CD8-positive, alpha-beta memory T cell (primary cell): Measurements from ENCODE around the gene COG8. TPM values are rescaled to one million over a fixed set of nuclear protein-coding genes. Genes with fewer than 3 reads are reported as not detected.

Source experiments
- CTCF ChIA-PET: fragments of 350-600 bp; sonication (Branson Sonifier 250); formaldehyde crosslinking; loops from one replicate; lab custom pipeline; 2021; ENCODE audit warnings: antibody characterized with exemption; lab: Charles Lee
- POLR2A ChIA-PET: fragments of 350-600 bp; sonication (Branson Sonifier 250); formaldehyde crosslinking; loops from one replicate; lab custom pipeline; 2021; ENCODE audit warnings: antibody characterized with exemption; lab: Charles Lee
- DNase-seq, 5 donors: peaks; one replicate each; pipeline versions ENCODE4 v3.0.0 to v3.0.0-alpha.2; 2020 to 2022; ENCODE audit warnings: mixed read lengths in 1 of 5
- H3K27ac ChIP-seq: one replicate; pipeline ENCODE4 v1.7.0; 2013; ENCODE audit warnings: low read depth, mild to moderate bottlenecking, low read length, moderate library complexity
- H3K27me3 ChIP-seq: 2 replicates; pipeline ENCODE4 v1.7.0; 2013; ENCODE audit warnings: low read length, mild to moderate bottlenecking; ENCODE audit not compliant: insufficient read depth, poor library complexity, severe bottlenecking
- H3K36me3 ChIP-seq: 2 replicates; pipeline ENCODE4 v1.7.0; 2013; ENCODE audit warnings: mild to moderate bottlenecking, low read length, moderate library complexity; ENCODE audit not compliant: insufficient read depth
- H3K4me1 ChIP-seq: 2 replicates; pipeline ENCODE4 v1.7.0; 2013; ENCODE audit warnings: mild to moderate bottlenecking, low read length, moderate library complexity; ENCODE audit not compliant: insufficient read depth
- H3K4me3 ChIP-seq: 2 replicates; pipeline ENCODE4 v1.7.0; 2013; ENCODE audit warnings: mild to moderate bottlenecking, low read length
- H3K9me3 ChIP-seq: 2 replicates; pipeline ENCODE4 v1.7.0; 2013; ENCODE audit warnings: mild to moderate bottlenecking, low read length
- H3K27ac Mint-ChIP-seq, 8 donors: one replicate each; pipeline ENCODE4 v1.8.0; 2020 to 2021; ENCODE audit warnings: mixed read lengths in 8 of 8, mild to moderate bottlenecking in 6 of 8, inconsistent platforms in 3 of 8, moderate library complexity in 3 of 8
- H3K27me3 Mint-ChIP-seq, 2 donors: one replicate each; pipeline ENCODE4 v1.8.0; 2020 to 2021; ENCODE audit warnings: mixed read lengths in 2 of 2, mild to moderate bottlenecking in 1 of 2, moderate library complexity in 1 of 2
- H3K36me3 Mint-ChIP-seq, 3 donors: one replicate each; pipeline ENCODE4 v1.8.0; 2020 to 2021; ENCODE audit warnings: mixed read lengths in 3 of 3, inconsistent platforms in 1 of 3, mild to moderate bottlenecking in 1 of 3
- H3K4me1 Mint-ChIP-seq, 3 donors: one replicate each; pipeline ENCODE4 v1.8.0; 2020 to 2021; ENCODE audit warnings: mixed read lengths in 3 of 3, inconsistent platforms in 1 of 3, mild to moderate bottlenecking in 1 of 3
- H3K4me3 Mint-ChIP-seq, 7 donors: one replicate each; pipeline ENCODE4 v1.8.0; 2020 to 2021; ENCODE audit warnings: mixed read lengths in 7 of 7, mild to moderate bottlenecking in 6 of 7, moderate library complexity in 4 of 7, inconsistent platforms in 2 of 7
- H3K9me3 Mint-ChIP-seq, 5 donors: one replicate each; pipeline ENCODE4 v1.8.0; 2020 to 2022; ENCODE audit warnings: mixed read lengths in 5 of 5, mild to moderate bottlenecking in 3 of 5, moderate library complexity in 2 of 5, inconsistent platforms in 1 of 5
- polyA plus RNA-seq: library from polyadenylated mRNA; unstranded; fragments of 300-500 nt; fragmentation: Illumina TruSeq; gene quantifications from one replicate; pipeline ENCODE4 v1.2.3, GENCODE V29; 2021
- total RNA-seq, 2 experiments: library from RNA; stranded (reverse); gene quantifications; one replicate each; pipeline ENCODE4 v1.2.3, GENCODE V29; 2021

COG8 gene
- total and polyA plus RNA-seq, 3 experiments from 2014 or later, result 38.1 to 42.3 (median 40.0) TPM

DNA sequence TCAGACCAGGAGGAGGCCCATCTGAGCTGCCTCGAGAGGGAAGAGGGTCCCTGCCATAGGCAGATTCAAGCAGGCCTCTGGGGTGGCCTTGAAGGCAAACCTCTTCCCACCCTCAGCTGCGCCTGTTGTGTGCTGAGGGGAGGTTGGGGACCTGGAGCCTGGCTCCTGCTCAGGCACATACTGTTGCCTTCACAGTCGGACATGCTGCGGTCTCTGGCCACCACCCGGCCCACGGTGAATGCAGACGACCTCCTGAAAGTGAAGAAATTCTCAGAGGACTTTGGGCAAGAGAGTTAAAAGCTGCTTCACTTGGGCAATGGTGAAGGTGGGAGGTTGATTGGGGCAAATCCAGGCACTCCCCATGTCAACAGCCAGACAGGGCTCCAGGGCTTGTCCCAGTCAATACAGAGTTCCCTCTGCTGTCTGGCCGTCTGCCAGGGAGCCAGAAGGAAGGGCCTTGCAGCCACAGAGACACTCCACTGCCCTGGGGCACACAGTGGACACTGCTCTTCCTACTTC is 15.3 kb downstream of the COG8 start:
- Histone ChIP-seq H3K4me3 (no peak overlapping the region), H3K36me3 (peaks cover 32% of the 10 kb centered on the region)
- DNase-seq, result no peak

DNA sequence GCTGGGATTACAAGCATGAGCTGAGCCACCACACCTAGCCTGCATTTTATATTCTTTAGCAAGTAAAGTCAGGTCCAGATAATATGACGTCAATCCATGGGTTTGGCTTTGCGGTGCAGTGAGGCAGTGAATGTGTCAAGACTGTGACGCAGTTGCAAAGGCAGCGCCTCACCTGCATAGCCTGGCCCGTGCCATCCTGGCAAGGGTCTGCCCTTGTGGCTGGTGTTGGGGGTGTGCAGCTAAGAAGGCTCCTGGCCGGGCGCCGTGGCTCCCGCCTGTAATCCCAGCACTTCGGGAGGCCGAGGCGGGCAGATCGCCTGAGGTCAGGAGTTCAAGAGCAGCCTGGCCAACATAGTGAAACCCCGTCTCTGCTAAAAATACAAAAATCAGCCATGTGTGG is 15.9 kb downstream of the COG8 start:
- Mint-ChIP-seq H3K27me3 (no peaks in the 10 kb centered on the region), H3K9me3 (no peaks in the 10 kb centered on the region), H3K4me1 (peaks cover 21 to 39% (median 22%) of the 10 kb centered on the region in 3 donors), H3K4me3 (no peak overlapping the region), H3K27ac (peak overlapping the region in 1 of 8 donors; percentile 26), H3K36me3 (peaks cover 4 to 90% (median 7%) of the 10 kb centered on the region in 3 donors)
- no peak for DNase-seq
- Histone ChIP-seq H3K9me3 (no peaks in the 10 kb centered on the region), H3K27me3 (no peaks in the 10 kb centered on the region), H3K4me1 (peaks cover 25% of the 10 kb centered on the region), H3K36me3 (peaks cover 39% of the 10 kb centered on the region), H3K27ac (no peak overlapping the region), H3K4me3 (no peak overlapping the region)
- CTCF ChIA-PET, result no interaction called here
- POLR2A ChIA-PET, result interaction anchor here (0.6 kb wide), 1 partner anchor 14 kb away, joined by 5 read pairs; no protein-coding TSS in a partner anchor

More for the DNA sequence above, 15.3 kb downstream of the COG8 start:
- Histone ChIP-seq H3K4me1 (peaks cover 31% of the 10 kb centered on the region), H3K27me3 (no peaks in the 10 kb centered on the region), H3K27ac (no peak overlapping the region), H3K9me3 (no peaks in the 10 kb centered on the region)
- Mint-ChIP-seq H3K4me1 (peaks cover 26 to 46% (median 29%) of the 10 kb centered on the region in 3 donors), H3K4me3 (no peak overlapping the region), H3K27me3 (no peaks in the 10 kb centered on the region), H3K9me3 (no peaks in the 10 kb centered on the region), H3K36me3 (peaks cover 4 to 90% (median 7%) of the 10 kb centered on the region in 3 donors), H3K27ac (peak overlapping the region in 1 of 8 donors; percentile 54)
- POLR2A ChIA-PET, result interaction anchor here (0.7 kb wide), 1 partner anchor 145 kb away, joined by 4 read pairs; no protein-coding TSS in a partner anchor
- CTCF ChIA-PET, result no interaction called here

DNA sequence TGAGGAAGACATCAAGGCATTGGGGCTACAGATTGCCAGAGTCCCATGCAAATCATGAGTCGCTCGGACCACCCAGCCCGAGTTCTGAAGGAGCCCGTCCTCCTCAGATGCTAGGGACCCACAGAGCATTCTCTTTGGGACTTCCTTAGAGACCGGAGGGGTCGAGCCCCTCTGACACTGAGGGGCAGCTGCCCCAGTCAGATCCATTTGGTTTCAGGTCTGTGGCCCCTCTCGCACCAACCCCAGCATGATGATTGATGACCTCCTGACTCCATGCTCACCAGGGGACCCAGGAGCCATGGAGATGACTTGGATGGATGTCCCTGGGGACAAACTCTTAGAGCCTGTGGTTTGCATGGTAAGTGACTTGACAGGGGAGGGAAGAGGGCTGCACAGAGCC is 17.0 kb downstream of the COG8 start:
- CTCF ChIA-PET, result no interaction called here
- Mint-ChIP-seq H3K4me3 (no peak overlapping the region), H3K27me3 (no peaks in the 10 kb centered on the region), H3K36me3 (peaks cover 4 to 91% (median 7%) of the 10 kb centered on the region in 3 donors), H3K4me1 (peaks cover 16 to 30% (median 16%) of the 10 kb centered on the region in 3 donors), H3K27ac (peak overlapping the region in 2 of 8 donors; percentile 36 to 78), H3K9me3 (no peaks in the 10 kb centered on the region)
- POLR2A ChIA-PET, result interaction anchor here (0.6 kb wide), 1 partner anchor 271 kb away, joined by 4 read pairs; no protein-coding TSS in a partner anchor
- no peak overlapping the region for H3K4me3 ChIP-seq
- H3K27me3 ChIP-seq, result no peaks in the 10 kb centered on the region
- peaks cover 45% of the 10 kb centered on the region for H3K36me3 ChIP-seq
- DNase-seq, result no peak
- H3K4me1 ChIP-seq, result peaks cover 16% of the 10 kb centered on the region
- H3K9me3 ChIP-seq, result no peaks in the 10 kb centered on the region
- no peak overlapping the region for H3K27ac ChIP-seq

DNA sequence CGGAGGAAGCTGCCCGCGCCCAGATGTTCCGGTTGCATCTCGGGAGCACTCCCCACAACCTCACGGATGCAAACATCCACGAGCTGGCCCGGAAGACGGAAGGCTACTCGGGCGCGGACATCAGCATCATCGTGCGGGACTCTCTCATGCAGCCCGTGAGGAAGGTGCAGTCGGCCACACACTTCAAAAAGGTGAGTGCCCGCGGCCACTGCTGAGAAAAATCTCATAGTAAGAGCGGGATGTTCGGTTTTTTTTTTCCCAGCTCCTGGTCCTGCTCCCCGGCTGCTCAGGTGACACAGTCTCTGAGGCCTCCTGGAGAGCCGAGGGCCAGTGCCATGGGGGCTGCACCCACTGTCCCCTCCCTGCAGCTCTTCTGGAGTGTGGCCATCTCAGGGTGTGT is 18.3 kb downstream of the COG8 start:
- no peaks in the 10 kb centered on the region for H3K27me3 Mint-ChIP-seq
- POLR2A ChIA-PET, result no interaction called here
- peak overlapping the region in 2 of 8 donors; percentile 17 to 54 for H3K27ac Mint-ChIP-seq
- Histone ChIP-seq H3K4me3 (no peak overlapping the region), H3K4me1 (peaks cover 4% of the 10 kb centered on the region), H3K27me3 (no peaks in the 10 kb centered on the region), H3K9me3 (no peaks in the 10 kb centered on the region), H3K36me3 (peaks cover 57% of the 10 kb centered on the region), H3K27ac (no peak overlapping the region)
- no peaks in the 10 kb centered on the region for H3K9me3 Mint-ChIP-seq
- no peak for DNase-seq
- CTCF ChIA-PET, result no interaction called here
- no peak overlapping the region for H3K4me3 Mint-ChIP-seq
- peaks cover 5 to 17% (median 9%) of the 10 kb centered on the region in 3 donors for H3K4me1 Mint-ChIP-seq
- peaks cover 4 to 93% (median 8%) of the 10 kb centered on the region in 3 donors for H3K36me3 Mint-ChIP-seq

DNA sequence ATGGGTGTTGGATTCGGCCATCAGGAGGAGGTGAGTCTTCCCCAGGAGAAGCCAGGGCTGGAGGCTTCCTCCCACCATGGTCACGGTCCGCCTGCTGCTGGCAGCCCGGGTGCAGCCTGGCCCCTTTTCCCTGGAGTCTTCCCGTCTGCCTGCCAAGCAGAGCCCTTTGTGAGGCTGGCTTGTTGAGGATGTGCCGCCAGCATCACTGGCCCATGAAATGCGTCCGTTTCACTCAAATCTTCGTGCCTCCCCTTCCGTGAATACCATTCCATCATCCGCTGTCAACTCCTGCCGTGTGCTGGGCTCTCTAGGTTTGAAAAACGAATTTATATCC is 18.7 kb downstream of the COG8 start:
- H3K27me3 Mint-ChIP-seq, result no peaks in the 10 kb centered on the region
- peaks cover 4 to 93% (median 9%) of the 10 kb centered on the region in 3 donors for H3K36me3 Mint-ChIP-seq
- POLR2A ChIA-PET, result no interaction called here
- Histone ChIP-seq H3K36me3 (peaks cover 61% of the 10 kb centered on the region), H3K9me3 (no peaks in the 10 kb centered on the region), H3K4me3 (no peak overlapping the region), H3K27me3 (no peaks in the 10 kb centered on the region), H3K4me1 (no peaks in the 10 kb centered on the region), H3K27ac (no peak overlapping the region)
- CTCF ChIA-PET, result no interaction called here
- no peak overlapping the region for H3K4me3 Mint-ChIP-seq
- no peak for DNase-seq
- no peaks in the 10 kb centered on the region for H3K9me3 Mint-ChIP-seq
- peak overlapping the region in 1 of 8 donors; percentile 60 for H3K27ac Mint-ChIP-seq
- H3K4me1 Mint-ChIP-seq, result peaks cover 1 to 14% (median 6%) of the 10 kb centered on the region in 3 donors

DNA sequence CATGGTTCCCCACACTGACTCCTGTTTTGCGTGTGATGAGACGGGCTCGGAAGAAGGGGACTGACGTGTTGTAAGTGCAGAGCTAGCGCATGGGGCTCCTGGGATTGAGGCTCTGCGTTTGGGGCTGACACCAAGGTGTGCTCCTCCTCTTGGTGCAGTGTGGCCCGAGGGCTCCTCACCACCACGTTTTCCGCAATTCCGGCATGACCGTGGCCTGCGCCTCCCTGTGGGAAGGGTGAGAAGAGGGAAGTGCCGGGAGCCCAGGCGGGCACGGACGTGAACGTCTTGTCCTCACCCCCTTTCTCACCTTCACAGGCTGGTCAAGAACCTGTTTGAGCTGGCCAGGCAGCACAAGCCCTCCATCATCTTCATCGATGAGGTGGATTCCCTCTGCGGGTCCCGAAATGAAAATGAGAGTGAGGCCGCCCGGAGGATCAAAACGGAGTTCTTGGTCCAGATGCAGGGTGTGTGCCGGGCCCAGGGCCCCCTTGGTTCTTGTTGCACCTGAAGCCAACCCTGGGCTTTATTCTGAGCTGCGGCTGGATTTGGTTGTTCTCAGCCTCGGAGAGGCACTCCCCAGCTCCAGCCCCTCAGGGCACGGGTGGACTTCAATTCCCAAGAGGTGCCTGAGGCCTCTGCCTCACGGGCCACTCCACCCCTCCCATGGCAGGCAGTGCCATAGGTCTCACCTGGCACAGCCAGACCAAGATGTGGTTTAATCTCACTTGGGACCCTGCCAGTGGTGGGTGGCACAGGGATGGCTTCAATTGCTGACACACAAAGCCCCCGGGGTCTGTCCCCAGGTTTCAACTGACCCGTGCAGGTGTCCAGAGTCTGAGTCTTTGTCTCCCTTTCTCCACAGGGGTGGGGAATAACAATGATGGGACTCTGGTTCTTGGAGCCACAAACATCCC is 19.3 kb downstream of the COG8 start:
- H3K4me3 Mint-ChIP-seq, result no peak overlapping the region
- no peaks in the 10 kb centered on the region for H3K27me3 Mint-ChIP-seq
- Histone ChIP-seq H3K4me1 (no peaks in the 10 kb centered on the region), H3K36me3 (peaks cover 63% of the 10 kb centered on the region), H3K9me3 (no peaks in the 10 kb centered on the region), H3K27me3 (no peaks in the 10 kb centered on the region), H3K27ac (no peak overlapping the region), H3K4me3 (no peak overlapping the region)
- peak overlapping the region in 2 of 8 donors; percentile 40 to 48 for H3K27ac Mint-ChIP-seq
- no peaks in the 10 kb centered on the region for H3K9me3 Mint-ChIP-seq
- peaks cover 0 to 11% (median 4%) of the 10 kb centered on the region in 3 donors for H3K4me1 Mint-ChIP-seq
- no peak for DNase-seq
- POLR2A ChIA-PET, result no interaction called here
- H3K36me3 Mint-ChIP-seq, result peaks cover 4 to 93% (median 11%) of the 10 kb centered on the region in 3 donors
- CTCF ChIA-PET, result no interaction called here

DNA sequence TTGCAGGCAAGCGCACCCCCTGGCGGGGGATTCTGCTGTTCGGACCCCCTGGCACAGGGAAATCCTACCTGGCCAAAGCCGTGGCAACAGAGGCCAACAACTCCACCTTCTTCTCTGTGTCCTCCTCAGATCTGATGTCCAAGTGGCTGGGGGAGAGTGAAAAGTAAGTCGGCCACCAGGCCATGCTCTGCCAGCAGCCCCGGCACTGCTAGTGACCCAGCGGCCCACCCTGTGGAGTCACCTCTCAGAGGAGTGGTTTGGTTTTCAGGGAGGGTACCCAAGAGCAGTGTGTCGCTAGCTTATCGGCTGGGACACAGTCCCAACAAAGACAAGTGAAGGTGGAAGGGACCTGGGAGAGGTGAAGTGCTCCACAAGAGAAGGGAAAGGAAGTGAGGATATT is 20.0 kb downstream of the COG8 start:
- Mint-ChIP-seq H3K4me1 (peaks cover 1 to 14% (median 3%) of the 10 kb centered on the region in 3 donors), H3K4me3 (no peak overlapping the region), H3K36me3 (peaks cover 4 to 91% (median 11%) of the 10 kb centered on the region in 3 donors), H3K27ac (peak overlapping the region in 2 of 8 donors; percentile 40 to 48), H3K27me3 (no peaks in the 10 kb centered on the region), H3K9me3 (no peaks in the 10 kb centered on the region)
- ChIA-PET POLR2A (no interaction called here), CTCF (no interaction called here)
- no peak for DNase-seq
- Histone ChIP-seq H3K4me1 (no peaks in the 10 kb centered on the region), H3K27ac (no peak overlapping the region), H3K4me3 (no peak overlapping the region), H3K27me3 (no peaks in the 10 kb centered on the region), H3K36me3 (peaks cover 67% of the 10 kb centered on the region), H3K9me3 (no peaks in the 10 kb centered on the region)

DNA sequence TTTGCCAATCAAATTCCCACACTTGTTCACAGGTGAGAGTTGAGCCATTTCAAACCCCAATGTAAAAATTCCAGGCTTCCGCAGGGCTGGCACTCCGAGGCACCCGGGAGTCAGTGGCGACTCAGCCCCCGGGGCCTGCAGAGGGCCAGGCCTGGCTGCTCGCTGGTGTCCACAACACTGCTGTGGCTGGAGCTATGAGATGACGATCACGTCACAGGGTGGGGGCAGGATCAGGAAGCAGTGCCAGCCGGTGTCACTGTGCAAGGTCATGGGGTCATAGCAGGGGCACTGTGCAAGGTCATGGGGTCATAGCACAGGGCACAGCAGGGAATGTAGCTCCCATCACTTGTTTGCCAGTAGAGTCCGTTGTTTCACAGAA is 20.5 kb downstream of the COG8 start:
- H3K27ac ChIP-seq, result no peak overlapping the region
- H3K4me3 ChIP-seq, result no peak overlapping the region
- no peak overlapping the region for H3K4me3 Mint-ChIP-seq
- H3K36me3 ChIP-seq, result peaks cover 68% of the 10 kb centered on the region
- DNase-seq, result no peak
- no peaks in the 10 kb centered on the region for H3K9me3 Mint-ChIP-seq
- H3K9me3 ChIP-seq, result no peaks in the 10 kb centered on the region
- no peak overlapping the region for H3K27ac Mint-ChIP-seq
- ChIA-PET POLR2A (no interaction called here), CTCF (no interaction called here)
- H3K27me3 ChIP-seq, result no peaks in the 10 kb centered on the region
- H3K36me3 Mint-ChIP-seq, result peaks cover 4 to 91% (median 11%) of the 10 kb centered on the region in 3 donors
- no peaks in the 10 kb centered on the region for H3K4me1 ChIP-seq
- H3K4me1 Mint-ChIP-seq, result peaks cover 4 to 19% (median 8%) of the 10 kb centered on the region in 3 donors
- no peaks in the 10 kb centered on the region for H3K27me3 Mint-ChIP-seq
